Frontal cortex (tissue), 4 donors: ENCODE measurements around the gene SF3A2. TPM values are rescaled to one million over a fixed set of nuclear protein-coding genes. Genes with fewer than 3 reads are reported as not detected.

ENCODE experiments used
- DNase-seq, 2 donors: peaks; one replicate each; pipeline ENCODE4 v3.0.0; 2012; ENCODE audit warnings: low spot score in 2 of 2
- FAIRE-seq: peaks from 2 replicates; lab custom pipeline; 2012; peaks lifted over from hg19 to GRCh38; lab: Jason Lieb, UNC
- total RNA-seq: library from RNA; depleted of rRNA; stranded (reverse); fragments of >200 nt; gene quantifications from one replicate; pipeline ENCODE4 v1.2.3, GENCODE V29; 2014
- donor health status: control.
- donor health status: control.
- donor health status: control.

SF3A2 gene
- total RNA-seq, 1 donor from 2014 or later = 23.2 TPM

DNA sequence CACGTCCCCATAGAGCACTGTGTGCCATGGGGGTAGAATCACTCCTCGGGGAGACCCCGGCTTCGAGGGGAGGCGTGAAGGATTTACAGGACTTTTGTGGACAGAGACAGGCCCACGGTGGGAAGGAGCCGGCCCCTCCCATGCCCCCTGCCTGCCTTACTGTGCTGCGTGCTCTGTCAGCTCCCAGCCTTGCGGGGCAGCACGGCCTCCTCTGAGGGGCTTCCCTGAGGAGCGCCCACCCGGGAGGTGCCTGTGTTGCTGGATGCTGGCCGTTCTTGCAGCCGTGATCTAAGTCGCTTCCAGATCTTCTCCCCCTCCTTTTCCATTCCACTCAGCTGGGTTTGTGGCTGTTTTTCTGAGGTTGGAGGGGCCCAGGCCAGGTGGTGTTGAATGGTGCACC, 29.6 kb upstream of the SF3A2 start:
- DNase-seq (no peak), FAIRE-seq (no peak)

DNA sequence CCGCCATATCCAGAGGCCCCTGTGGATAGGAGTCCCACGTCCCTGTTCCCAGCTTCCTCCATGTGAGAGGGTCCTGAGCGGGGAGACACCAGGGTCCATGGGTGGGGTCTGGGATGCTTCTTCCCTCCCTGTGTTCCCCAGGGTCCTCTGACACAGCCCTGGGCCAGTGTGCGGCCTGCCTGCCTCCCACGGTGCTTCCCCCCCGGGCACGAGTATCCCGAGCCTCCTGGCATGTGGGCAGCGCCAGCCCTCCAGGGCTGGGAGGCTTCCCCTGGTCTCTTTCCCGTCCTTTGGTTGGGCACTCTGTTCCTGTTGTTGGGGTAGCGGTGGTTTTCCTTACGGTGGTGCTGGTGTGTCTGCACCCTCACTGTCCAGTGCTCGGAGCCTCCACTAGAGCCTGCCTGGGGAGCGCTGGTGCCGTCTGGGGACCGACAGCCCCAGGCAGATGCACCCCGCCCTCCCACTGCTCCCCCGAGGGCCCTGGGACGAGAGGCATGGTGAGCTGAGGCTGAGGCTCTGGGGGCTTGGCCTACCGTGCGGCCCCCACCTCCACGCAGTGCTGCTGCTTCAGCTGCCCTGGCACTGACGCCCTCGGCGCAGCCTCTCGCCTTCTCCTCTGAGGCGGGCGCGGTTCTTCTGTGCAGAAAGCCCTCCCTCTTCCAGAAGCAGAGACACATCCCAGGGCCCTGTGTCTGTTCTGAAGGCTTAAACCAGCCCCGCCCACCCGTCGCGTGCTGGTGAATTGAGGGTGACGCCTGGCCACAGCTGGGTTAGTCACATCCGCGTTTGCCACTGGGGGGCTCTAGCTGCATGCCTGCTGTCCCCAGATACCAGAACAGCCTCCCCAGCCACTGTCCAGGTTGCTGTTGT, 28.4 kb upstream of the SF3A2 start:
- DNase-seq = peak in 1 of 2 donors; percentile 67
- FAIRE-seq = no peak

DNA sequence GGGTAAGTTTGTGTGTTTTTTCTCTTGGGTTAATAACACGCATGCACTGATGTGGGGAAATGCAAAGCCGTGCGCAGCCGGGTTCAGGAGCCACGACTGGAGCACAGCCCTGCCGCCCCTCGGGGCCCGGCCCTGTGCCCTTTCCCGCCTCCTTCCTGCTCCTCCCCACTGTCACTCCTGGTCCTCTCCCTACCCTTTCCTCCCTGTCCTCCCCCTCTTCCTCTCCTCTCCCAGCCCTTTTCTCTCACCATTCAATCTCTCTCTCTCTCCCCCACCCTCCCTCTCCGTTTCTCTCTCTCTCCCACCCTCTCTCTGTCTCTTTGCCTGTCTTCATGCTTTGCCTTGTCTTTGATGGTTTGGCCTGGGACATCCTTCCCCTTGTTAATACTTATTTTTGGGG, 27.6 kb upstream of the SF3A2 start:
- FAIRE-seq (no peak), DNase-seq (no peak)

GRCh38 chr19:2209408-2209807, 27.2 kb upstream of the SF3A2 start:
- DNase-seq (no peak), FAIRE-seq (no peak)

DNA sequence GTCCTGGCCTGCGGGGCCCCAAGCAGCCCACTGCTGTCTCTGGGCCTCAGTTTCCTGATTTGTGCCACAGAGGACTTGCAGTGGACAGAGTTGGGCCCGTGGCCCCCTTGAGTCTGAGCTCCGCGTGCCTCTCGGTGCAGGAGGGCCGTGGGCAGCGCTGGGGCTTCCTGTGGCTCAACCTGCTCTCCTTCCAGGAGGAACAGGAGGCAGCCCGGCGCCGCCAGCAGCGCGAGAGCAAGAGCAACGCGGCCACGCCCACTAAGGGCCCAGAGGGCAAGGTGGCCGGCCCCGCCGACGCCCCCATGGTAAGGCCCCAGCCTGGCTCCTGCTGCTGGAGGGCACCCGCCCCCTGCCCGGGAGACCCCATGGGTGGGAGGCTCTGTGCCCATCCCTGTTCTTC, 26.4 kb upstream of the SF3A2 start:
- DNase-seq = no peak
- no peak for FAIRE-seq

DNA sequence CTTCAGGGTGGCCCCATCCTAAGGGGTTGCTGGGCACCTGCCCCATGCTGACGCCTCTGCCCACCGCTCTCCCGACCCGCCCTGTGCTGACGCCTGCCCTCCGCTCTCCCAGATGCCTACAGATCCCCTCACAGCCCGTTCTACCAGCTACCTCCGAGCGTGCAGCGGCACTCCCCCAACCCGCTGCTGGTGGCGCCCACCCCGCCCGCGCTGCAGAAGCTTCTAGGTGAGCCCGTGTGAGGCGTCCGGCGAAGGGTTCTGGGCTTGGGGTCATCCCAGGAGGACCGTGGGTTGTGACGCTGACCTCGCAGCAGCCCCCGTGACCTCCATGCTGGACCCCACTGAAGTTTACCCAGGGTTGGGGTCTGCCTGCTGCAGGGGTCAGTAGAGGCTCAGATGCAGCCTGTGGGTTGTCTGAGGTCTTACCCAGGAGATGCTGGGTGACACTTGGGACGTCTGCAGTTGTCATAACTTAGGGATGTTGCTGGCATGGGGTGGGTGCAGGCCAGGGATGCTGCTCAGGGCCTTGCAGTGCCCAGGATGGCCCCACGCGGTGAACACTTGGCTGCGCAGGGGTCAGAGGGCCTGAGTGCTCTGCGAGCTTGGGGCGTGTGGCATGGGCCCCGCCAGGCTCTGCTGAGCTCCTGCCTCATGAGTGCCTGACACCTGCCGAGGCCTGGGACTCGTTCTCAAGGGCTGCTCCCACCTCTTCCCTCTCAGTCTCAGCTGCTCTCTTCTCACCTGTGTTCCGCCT, 25.5 kb upstream of the SF3A2 start:
- FAIRE-seq (no peak), DNase-seq (no peak)

- FAIRE-seq (no peak), DNase-seq (no peak)
Observed at GRCh38 chr19:2212861-2213711, 23.5 kb upstream of the SF3A2 start.

GRCh38 chr19:2213799-2214198, 22.8 kb upstream of the SF3A2 start:
- FAIRE-seq (no peak), DNase-seq (no peak)

DNA sequence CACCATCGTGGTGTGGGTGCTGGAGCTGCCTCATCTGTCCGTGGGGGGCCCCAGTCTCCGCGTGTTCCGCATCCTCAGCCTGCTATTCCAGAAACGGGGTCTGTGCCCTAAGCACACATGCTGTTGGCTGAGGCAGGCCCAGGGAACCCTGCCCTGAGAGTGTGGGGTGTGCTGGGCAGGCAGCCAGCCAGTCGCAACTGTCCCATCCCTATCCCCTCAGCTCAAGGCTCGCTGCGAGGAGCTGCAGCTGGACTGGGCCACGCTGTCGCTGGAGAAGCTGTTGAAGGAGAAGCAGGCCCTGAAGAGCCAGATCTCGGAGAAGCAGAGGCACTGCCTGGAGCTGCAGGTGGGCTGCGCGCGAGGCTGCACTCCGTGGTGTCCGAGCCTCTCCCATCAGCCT, 22.4 kb upstream of the SF3A2 start:
- FAIRE-seq (no peak), DNase-seq (no peak)

DNA sequence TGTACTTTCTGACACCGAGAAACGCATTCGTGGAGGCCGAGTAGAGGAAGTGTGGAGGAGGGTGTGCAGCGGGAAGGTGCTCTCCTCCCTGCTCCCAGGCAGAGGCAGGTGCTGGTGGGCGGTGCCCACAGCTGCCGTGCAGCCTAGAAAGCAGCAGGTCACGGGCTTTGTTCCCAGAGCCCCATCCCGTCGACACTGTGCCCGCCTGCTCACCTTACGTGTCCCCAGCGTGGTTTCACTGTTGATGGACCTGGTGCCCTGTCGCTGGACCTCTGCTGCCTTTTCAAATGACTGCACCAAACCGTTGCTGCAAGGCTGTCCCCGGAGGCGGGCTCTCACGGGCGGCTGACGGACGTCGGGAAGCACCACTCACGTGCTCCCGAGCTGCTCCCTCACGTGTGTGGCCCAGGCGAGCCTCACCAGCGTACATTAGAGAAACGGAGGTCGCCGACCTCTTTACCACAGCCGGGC, 21.3 kb upstream of the SF3A2 start:
- DNase-seq = no peak
- FAIRE-seq = no peak

GRCh38 chr19:2216361-2217225, 20.0 kb upstream of the SF3A2 start:
- FAIRE-seq (no peak), DNase-seq (no peak)

- DNase-seq = no peak
- FAIRE-seq = no peak
Observed at GRCh38 chr19:2217591-2217990, 19.0 kb upstream of the SF3A2 start.

GRCh38 chr19:2219726-2220125, 16.9 kb upstream of the SF3A2 start:
- no peak for FAIRE-seq

DNA sequence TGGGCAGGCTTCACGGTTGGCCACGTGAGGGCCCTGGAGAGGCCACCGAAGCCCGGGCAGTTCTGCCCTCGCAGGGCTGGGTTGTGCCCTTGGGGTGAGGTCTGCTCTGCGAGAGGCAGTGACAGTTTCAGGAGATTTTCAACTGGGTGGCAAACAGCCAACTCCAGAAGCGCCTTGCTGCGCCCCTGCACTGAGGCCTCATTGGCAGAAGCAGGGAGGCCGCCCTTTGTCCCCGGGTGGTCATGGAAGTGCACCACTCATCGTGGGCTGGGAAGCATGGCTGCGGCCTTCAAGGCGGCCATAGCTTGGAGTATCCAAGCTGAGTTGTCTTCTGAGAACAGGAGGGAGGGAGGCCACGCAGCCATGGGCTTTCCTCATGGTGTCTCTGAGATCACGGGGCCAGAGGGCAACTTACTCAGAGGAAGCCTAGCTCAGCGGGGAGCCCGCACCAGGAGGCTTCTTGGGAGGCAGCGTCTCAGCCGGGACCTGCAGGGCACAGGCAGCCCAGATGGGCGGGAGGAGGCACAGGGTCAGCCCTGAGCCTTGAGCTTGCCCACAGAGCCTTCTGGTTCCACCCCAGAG, 15.3 kb upstream of the SF3A2 start:
- FAIRE-seq (no peak), DNase-seq (no peak)

More at GRCh38 chr19:2219726-2220125, 16.9 kb upstream of the SF3A2 start:
- no peak for DNase-seq

DNA sequence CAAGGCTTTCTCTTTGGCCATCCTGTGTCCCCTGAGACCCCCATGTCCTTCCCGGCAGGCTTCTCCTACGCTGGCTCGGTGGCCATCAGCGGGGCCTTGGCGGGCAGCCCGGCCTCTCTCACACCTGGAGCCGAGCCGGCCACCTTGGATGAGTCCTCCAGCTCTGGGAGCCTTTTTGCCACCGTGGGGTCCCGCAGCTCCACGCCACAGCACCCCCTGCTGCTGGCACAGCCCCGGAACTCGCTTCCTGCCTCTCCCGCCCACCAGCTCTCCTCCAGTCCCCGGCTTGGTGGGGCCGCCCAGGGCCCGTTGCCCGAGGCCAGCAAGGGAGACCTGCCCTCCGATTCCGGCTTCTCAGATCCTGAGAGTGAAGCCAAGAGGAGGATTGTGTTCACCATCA, 14.7 kb upstream of the SF3A2 start:
- no peak for DNase-seq
- FAIRE-seq = no peak

- no peak for FAIRE-seq
- no peak for DNase-seq
Observed at GRCh38 chr19:2223391-2223790, 13.2 kb upstream of the SF3A2 start.

GRCh38 chr19:2223959-2224358, 12.7 kb upstream of the SF3A2 start:
- FAIRE-seq = no peak
- no peak for DNase-seq

- DNase-seq = no peak
- FAIRE-seq = no peak
Observed at GRCh38 chr19:2224754-2225349, 11.8 kb upstream of the SF3A2 start.
